ENCODE data around the gene DNAH17.
"Not testable (repeated sequence)": the region's sequence is repeated elsewhere in the genome, so short reads cannot be mapped to it uniquely, and the experiment has no call there.

Gene DNAH17

GRCh38 chr17:78474614-78475146 lies 102.5 kb downstream of the DNAH17 start:
- DNase-seq = no peak

- DNase-seq = no peak
Measured at GRCh38 chr17:78473951-78474613, 103.1 kb downstream of the DNAH17 start.

- DNase-seq = no peak
Measured at GRCh38 chr17:78472035-78472905, 104.9 kb downstream of the DNAH17 start.

GRCh38 chr17:78471635-78472034 lies 105.6 kb downstream of the DNAH17 start:
- no peak for DNase-seq

GRCh38 chr17:78469443-78469842 lies 107.8 kb downstream of the DNAH17 start:
- DNase-seq = no peak

- DNase-seq = no peak
Measured at GRCh38 chr17:78468366-78468765, 108.8 kb downstream of the DNAH17 start.

GRCh38 chr17:78466786-78467715 lies 110.1 kb downstream of the DNAH17 start:
- DNase-seq = no peak

GRCh38 chr17:78466109-78466785 lies 110.9 kb downstream of the DNAH17 start:
- not testable (repeated sequence) for DNase-seq

- no peak for DNase-seq
Measured at GRCh38 chr17:78462148-78462547, 115.0 kb downstream of the DNAH17 start.

GRCh38 chr17:78461799-78462053 lies 115.5 kb downstream of the DNAH17 start:
- no peak for DNase-seq

GRCh38 chr17:78460951-78461798 lies 116.0 kb downstream of the DNAH17 start:
- no peak for DNase-seq

- no peak for DNase-seq
Measured at GRCh38 chr17:78460176-78460675, 117.0 kb downstream of the DNAH17 start.

- DNase-seq = no peak
Measured at GRCh38 chr17:78459696-78460095, 117.5 kb downstream of the DNAH17 start.

GRCh38 chr17:78458736-78459335 lies 118.4 kb downstream of the DNAH17 start:
- DNase-seq = no peak

GRCh38 chr17:78458091-78458490 lies 119.1 kb downstream of the DNAH17 start:
- no peak for DNase-seq

- DNase-seq = no peak
Measured at GRCh38 chr17:78454346-78454745, 122.8 kb downstream of the DNAH17 start.

- no peak for DNase-seq
Measured at GRCh38 chr17:78451753-78452152, 125.4 kb downstream of the DNAH17 start.

GRCh38 chr17:78450696-78451345 lies 126.4 kb downstream of the DNAH17 start:
- DNase-seq = no peak

- no peak for DNase-seq
Measured at GRCh38 chr17:78449983-78450595, 127.1 kb downstream of the DNAH17 start.

All from NCI-H748 treated with DMSO at 0.1 percent for 48 hours (cell line).